ENCODE data around the gene ACOT7. TPM values are rescaled to one million over a fixed set of nuclear protein-coding genes. Genes with fewer than 3 reads are reported as not detected.
"Not testable (repeated sequence)": the region's sequence is repeated elsewhere in the genome, so short reads cannot be mapped to it uniquely, and the experiment has no call there.

Gene ACOT7
- total RNA-seq, 1 donor from 2014 or later: 8.6 TPM

DNA sequence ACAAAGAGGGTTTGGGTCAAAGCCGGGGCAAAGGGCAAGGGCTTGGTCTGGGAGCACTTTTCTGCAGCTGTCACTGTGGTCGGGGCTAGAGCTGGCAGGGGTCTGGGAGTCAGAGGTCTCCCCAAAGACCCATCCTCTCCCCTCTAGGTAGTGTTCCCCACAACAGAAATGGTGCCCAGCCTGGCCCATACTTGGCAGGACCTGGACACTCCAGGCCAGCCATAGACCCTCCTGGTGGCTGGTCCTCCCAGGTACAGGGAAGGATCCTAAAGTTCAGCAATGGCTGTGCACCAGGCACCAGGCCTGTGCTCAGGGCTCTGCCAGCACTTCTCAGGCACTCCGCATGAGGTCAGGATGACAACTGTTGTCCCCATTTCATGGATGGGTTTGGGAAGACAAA, 42.0 kb upstream of the ACOT7 start:
- Histone ChIP-seq H3K27me3 (ENCODE audit: low read depth) (peaks cover 50% of the 10 kb centered on the region), H3K4me3 (no peak overlapping the region), H3K36me3 (no peaks in the 10 kb centered on the region), H3K27ac (replicated peaks) (no peak overlapping the region), H3K4me1 (peaks cover 6% of the 10 kb centered on the region), H3K9me3 (replicated peaks) (no peaks in the 10 kb centered on the region)
- intact Hi-C loops (cut with micrococcal nuclease): no loop called here
- DNase-seq: no peak
- TF ChIP-seq, protein P1, sequence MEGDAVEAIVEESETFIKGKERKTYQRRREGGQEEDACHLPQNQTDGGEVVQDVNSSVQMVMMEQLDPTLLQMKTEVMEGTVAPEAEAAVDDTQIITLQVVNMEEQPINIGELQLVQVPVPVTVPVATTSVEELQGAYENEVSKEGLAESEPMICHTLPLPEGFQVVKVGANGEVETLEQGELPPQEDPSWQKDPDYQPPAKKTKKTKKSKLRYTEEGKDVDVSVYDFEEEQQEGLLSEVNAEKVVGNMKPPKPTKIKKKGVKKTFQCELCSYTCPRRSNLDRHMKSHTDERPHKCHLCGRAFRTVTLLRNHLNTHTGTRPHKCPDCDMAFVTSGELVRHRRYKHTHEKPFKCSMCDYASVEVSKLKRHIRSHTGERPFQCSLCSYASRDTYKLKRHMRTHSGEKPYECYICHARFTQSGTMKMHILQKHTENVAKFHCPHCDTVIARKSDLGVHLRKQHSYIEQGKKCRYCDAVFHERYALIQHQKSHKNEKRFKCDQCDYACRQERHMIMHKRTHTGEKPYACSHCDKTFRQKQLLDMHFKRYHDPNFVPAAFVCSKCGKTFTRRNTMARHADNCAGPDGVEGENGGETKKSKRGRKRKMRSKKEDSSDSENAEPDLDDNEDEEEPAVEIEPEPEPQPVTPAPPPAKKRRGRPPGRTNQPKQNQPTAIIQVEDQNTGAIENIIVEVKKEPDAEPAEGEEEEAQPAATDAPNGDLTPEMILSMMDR (IDR thresholded peaks at IDR 0.05; ENCODE audit: borderline replicate concordance): no peak

DNA sequence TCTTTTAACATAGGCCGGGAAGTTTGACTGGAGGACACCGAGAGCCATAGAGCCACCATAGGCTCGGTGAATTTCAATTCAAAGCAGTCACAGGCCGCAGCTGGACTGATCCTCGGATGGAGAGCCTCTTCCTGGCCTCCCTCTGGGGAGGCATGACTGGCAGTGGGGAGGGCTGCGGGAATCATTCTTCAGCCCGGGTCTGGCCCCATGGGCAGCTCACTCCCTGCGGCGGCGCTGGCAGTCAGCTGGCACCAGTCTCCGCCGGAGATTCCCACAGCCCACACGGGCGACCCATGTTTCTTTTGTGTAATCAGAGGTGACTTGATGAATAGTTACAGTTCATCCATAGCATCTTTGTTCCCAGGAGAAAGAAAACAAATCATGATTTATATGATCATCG, 41.6 kb upstream of the ACOT7 start:
- TF ChIP-seq, protein P1 (IDR thresholded peaks at IDR 0.05; ENCODE audit: borderline replicate concordance): no peak
- no peak for DNase-seq
- intact Hi-C loops (cut with micrococcal nuclease): no loop called here
- H3K9me3 ChIP-seq (replicated peaks): no peaks in the 10 kb centered on the region
- no peaks in the 10 kb centered on the region for H3K36me3 ChIP-seq
- peaks cover 2% of the 10 kb centered on the region for H3K4me1 ChIP-seq
- H3K27me3 ChIP-seq (ENCODE audit: low read depth): peaks cover 50% of the 10 kb centered on the region
- no peak overlapping the region for H3K27ac ChIP-seq (replicated peaks)
- H3K4me3 ChIP-seq: no peak overlapping the region

DNA sequence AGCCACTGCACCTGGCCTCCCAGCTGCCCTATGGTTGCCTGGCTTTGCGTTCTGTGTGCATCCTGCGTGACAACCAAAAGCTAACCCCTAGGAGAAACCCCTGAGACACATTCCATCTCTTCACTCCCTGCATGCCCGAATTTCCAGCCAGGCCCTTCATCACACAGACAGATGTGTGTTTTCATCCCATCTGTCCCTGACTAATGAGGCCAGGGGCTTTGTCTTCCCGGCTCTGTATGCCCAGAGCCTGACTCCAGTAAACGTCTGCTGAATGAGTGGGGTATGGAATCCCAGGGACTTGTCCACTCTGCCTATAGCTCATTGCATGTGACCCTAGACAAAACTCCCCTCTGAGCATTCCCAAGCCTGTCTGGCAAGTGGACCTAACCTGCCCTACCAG, 40.6 kb upstream of the ACOT7 start:
- Histone ChIP-seq H3K9me3 (replicated peaks) (no peaks in the 10 kb centered on the region), H3K4me3 (no peak overlapping the region), H3K36me3 (no peaks in the 10 kb centered on the region), H3K27me3 (ENCODE audit: low read depth) (peaks cover 50% of the 10 kb centered on the region), H3K4me1 (peaks cover 7% of the 10 kb centered on the region), H3K27ac (replicated peaks) (no peak overlapping the region)
- intact Hi-C loops (cut with micrococcal nuclease): no loop called here
- TF ChIP-seq, protein P1 (IDR thresholded peaks at IDR 0.05; ENCODE audit: borderline replicate concordance): no peak
- no peak for DNase-seq

DNA sequence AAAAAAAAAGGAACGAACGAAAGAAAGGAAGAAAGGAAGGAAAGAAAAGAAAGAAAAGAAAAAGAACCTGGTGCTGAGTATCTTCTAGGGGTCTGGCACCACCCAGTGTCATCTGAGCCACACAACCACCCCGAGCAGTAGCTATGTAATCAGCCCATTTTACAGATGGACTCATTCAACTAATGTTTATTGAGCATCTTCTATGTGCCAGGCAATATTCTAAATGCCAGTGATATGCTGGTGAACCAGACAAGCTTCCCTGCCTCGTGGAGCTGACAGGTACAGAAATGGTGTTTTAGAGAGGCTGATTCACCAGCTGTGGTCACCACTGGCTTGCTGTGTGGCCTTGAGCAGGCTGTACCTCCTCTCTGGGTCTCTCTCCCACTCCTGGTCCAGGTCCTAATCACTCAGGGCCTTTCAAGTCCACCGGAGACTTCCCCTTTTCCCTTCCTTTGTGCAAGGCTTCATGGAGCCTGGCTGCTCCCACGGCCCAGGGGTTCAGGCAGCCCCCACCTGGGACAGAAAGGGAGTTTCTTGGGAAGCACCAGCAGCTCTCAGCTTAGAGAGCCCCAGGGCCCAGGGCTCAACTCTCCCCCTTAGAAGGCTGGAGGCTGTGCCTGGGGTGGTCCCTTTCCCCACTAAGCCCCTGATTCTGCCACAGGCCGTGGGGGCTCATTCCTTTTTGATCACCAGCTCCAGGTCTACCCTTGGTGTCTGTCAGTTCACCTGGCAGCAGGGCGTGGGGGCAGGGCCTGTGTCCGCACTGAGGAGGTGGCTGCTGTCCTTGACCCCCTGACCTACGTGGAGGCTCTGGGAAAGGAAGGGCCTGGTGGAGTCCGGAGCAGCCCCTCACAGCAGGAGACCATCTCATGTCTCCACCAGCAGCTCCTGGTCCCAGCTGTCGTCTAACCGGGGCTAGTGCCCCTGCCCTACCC, 38.3 kb upstream of the ACOT7 start:
- H3K4me3 ChIP-seq; intact Hi-C loops (cut with micrococcal nuclease); H3K4me1 ChIP-seq; H3K27ac ChIP-seq (replicated peaks); DNase-seq; H3K36me3 ChIP-seq; H3K9me3 ChIP-seq (replicated peaks): not testable (repeated sequence)
- peaks cover 50% of the 10 kb centered on the region for H3K27me3 ChIP-seq (ENCODE audit: low read depth)

DNA sequence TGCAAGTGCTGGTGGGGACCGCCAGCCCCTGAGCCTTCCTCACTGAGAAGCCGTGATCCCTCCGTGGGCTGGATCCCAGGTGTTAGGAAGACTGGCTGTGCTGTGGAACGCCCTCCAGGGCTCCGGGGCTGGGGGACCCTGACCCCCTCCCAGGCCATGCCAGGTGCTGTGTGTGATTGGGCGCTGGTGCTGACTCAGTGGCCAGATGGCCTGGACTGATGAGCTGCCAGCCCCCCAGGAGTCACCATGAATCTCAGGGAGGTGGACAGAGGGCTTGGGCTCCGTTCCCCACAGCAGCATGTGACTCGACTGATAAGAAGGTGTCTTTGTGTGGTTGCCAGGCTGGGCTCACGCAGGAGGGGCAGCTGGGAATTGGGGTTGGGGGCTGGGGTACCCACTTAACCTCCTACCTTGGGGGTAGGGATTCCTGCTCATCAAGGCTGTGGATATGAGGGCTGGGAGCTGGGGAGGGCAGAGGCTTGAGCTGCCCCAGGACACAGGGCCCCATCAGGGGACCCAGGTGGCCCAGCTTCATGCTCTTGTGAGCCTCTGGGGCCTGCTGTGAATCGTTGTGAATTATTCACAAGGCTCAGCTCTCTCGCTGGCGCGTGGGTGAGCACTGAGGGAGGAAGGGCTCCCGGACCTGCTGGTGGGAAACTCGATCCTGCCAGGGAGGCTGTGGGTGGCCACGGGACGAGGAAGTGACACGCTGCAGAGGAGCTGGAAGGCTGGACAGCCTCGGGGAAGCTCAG, 36.3 kb upstream of the ACOT7 start:
- DNase-seq; H3K4me3 ChIP-seq; H3K27ac ChIP-seq (replicated peaks); H3K9me3 ChIP-seq (replicated peaks); intact Hi-C loops (cut with micrococcal nuclease); H3K36me3 ChIP-seq: not testable (repeated sequence)
- peaks cover 14% of the 10 kb centered on the region for H3K4me1 ChIP-seq
- peaks cover 71% of the 10 kb centered on the region for H3K27me3 ChIP-seq (ENCODE audit: low read depth)

DNA sequence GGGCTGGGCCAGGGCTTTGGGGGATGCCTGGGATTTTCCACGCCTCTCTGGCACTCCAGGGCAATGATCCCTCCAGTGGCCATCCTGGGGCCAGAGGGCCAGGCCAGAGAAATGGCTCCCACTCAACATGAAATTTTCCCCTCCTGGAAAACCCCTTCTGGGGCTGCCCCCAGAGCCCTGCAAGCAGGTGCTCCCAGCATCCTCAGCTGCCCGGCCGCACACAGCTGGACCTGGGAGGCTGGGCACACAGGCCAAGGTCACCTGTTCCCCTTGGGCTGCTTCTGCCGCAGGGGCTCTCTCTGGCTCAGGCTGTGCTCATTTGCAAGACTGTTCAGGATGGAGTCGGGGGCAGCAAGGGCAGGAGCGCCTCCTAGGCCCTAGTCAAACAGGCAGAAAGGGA, 34.9 kb upstream of the ACOT7 start:
- H3K9me3 ChIP-seq (replicated peaks); H3K36me3 ChIP-seq; H3K27ac ChIP-seq (replicated peaks); intact Hi-C loops (cut with micrococcal nuclease); H3K4me3 ChIP-seq; DNase-seq: not testable (repeated sequence)
- Histone ChIP-seq H3K4me1 (peaks cover 26% of the 10 kb centered on the region), H3K27me3 (ENCODE audit: low read depth) (peaks cover 85% of the 10 kb centered on the region)
